ENCODE measurements around the gene ITFG1.

Gene ITFG1

GRCh38 chr16:47460711-47461597, at the start of gene ITFG1, which contains the start of gene PHKB:
ITFG1 (minus strand) TSS chr16:47461063; CDS start chr16:47461045, 18 bp downstream.
PHKB (plus strand) TSS chr16:47461331; CDS start chr16:47461351, 20 bp downstream.
- DNase-seq (ENCODE audit: low read depth), result peak; percentile 98
- peak; percentile 54 for TF ChIP-seq POLR2A (IDR thresholded peaks at IDR 0.05; ENCODE audit: extremely low read depth, insufficient read length)
- TF ChIP-seq MYC (IDR thresholded peaks at IDR 0.05; ENCODE audit: low read depth, low read length), result no peak; the same call in 1 of the 2 replicates
- TF ChIP-seq MAX (IDR thresholded peaks at IDR 0.05; ENCODE audit: low read depth, low read length), result peak; percentile 48
- H3K4me3 ChIP-seq (ENCODE audit: low read depth, low read length), result peak within 1 kb of the TSS; percentile 94

- no peak overlapping the region for H3K4me3 ChIP-seq (ENCODE audit: low read depth, low read length)
- TF ChIP-seq MAX (IDR thresholded peaks at IDR 0.05; ENCODE audit: low read depth, low read length) (no peak), CTCF (IDR thresholded peaks at IDR 0.05; ENCODE audit: low read depth, low read length) (no peak), MYC (IDR thresholded peaks at IDR 0.05; ENCODE audit: low read depth, low read length) (no peak), POLR2A (IDR thresholded peaks at IDR 0.05; ENCODE audit: extremely low read depth, insufficient read length) (no peak)
- no peak for DNase-seq (ENCODE audit: low read depth)
Measured at GRCh38 chr16:47507701-47508100, 46.8 kb upstream of the ITFG1 start.

- no peak for DNase-seq (ENCODE audit: low read depth)
- no peak overlapping the region for H3K4me3 ChIP-seq (ENCODE audit: low read depth, low read length)
- TF ChIP-seq MYC (IDR thresholded peaks at IDR 0.05; ENCODE audit: low read depth, low read length), result no peak
- no peak for TF ChIP-seq POLR2A (IDR thresholded peaks at IDR 0.05; ENCODE audit: extremely low read depth, insufficient read length)
- no peak for TF ChIP-seq MAX (IDR thresholded peaks at IDR 0.05; ENCODE audit: low read depth, low read length)
- no peak for TF ChIP-seq CTCF (IDR thresholded peaks at IDR 0.05; ENCODE audit: low read depth, low read length)
Measured at GRCh38 chr16:47506800-47507199, 45.9 kb upstream of the ITFG1 start.

- TF ChIP-seq MYC (IDR thresholded peaks at IDR 0.05; ENCODE audit: low read depth, low read length), result no peak
- no peak for TF ChIP-seq CTCF (IDR thresholded peaks at IDR 0.05; ENCODE audit: low read depth, low read length)
- TF ChIP-seq MAX (IDR thresholded peaks at IDR 0.05; ENCODE audit: low read depth, low read length), result no peak
- no peak for TF ChIP-seq POLR2A (IDR thresholded peaks at IDR 0.05; ENCODE audit: extremely low read depth, insufficient read length)
- no peak for DNase-seq (ENCODE audit: low read depth)
- no peak overlapping the region for H3K4me3 ChIP-seq (ENCODE audit: low read depth, low read length)
Measured at GRCh38 chr16:47504599-47504998, 43.7 kb upstream of the ITFG1 start.

GRCh38 chr16:47503936-47504335, 43.1 kb upstream of the ITFG1 start:
- TF ChIP-seq MAX (IDR thresholded peaks at IDR 0.05; ENCODE audit: low read depth, low read length), result no peak
- no peak for TF ChIP-seq MYC (IDR thresholded peaks at IDR 0.05; ENCODE audit: low read depth, low read length)
- no peak for TF ChIP-seq CTCF (IDR thresholded peaks at IDR 0.05; ENCODE audit: low read depth, low read length)
- no peak for TF ChIP-seq POLR2A (IDR thresholded peaks at IDR 0.05; ENCODE audit: extremely low read depth, insufficient read length)
- DNase-seq (ENCODE audit: low read depth), result peak; percentile 35
- H3K4me3 ChIP-seq (ENCODE audit: low read depth, low read length), result no peak overlapping the region

GRCh38 chr16:47499700-47500264, 38.9 kb upstream of the ITFG1 start:
- TF ChIP-seq MAX (IDR thresholded peaks at IDR 0.05; ENCODE audit: low read depth, low read length), result no peak
- no peak for TF ChIP-seq MYC (IDR thresholded peaks at IDR 0.05; ENCODE audit: low read depth, low read length)
- no peak for TF ChIP-seq POLR2A (IDR thresholded peaks at IDR 0.05; ENCODE audit: extremely low read depth, insufficient read length)
- no peak overlapping the region for H3K4me3 ChIP-seq (ENCODE audit: low read depth, low read length)
- DNase-seq (ENCODE audit: low read depth), result no peak
